K562 (cell line): ENCODE results near the gene ISG20L2. TPM values are rescaled to one million over a fixed set of nuclear protein-coding genes. Genes with fewer than 3 reads are reported as not detected.

Source experiments
- ATF1 ChIP-seq, 2 experiments: fragments of 450-650 bp in 1 of 2; IDR thresholded peaks; 2 replicates each; pipeline ENCODE4 v1.6.1; 2016; ENCODE audit warnings: missing compliant biosample characterization in 1 of 2, missing genetic modification characterization in 1 of 2
- FOXK2 ChIP-seq, 2 experiments: fragments of 450-650 bp; IDR thresholded peaks in 1 of 2; conservative IDR thresholded peaks in 1 of 2; 2 replicates each; pipeline ENCODE4 v1.6.1; 2016; ENCODE audit warnings: low read depth in 2 of 2, mild to moderate bottlenecking in 1 of 2
- FOXM1 ChIP-seq, 2 experiments: fragments of 450-650 bp in 1 of 2; sonication (generic) in 1 of 2; formaldehyde crosslinking in 1 of 2; IDR thresholded peaks; 2 replicates each; pipeline versions ENCODE4 v1.6.1 to v1.9.0; 2017 to 2022; ENCODE audit warnings: low read depth in 2 of 2, mild to moderate bottlenecking in 2 of 2, missing genetic modification reagents in 1 of 2, moderate library complexity in 1 of 2
- HDAC2 ChIP-seq: fragments of 450-650 bp; IDR thresholded peaks from 2 replicates; pipeline ENCODE4 v1.6.1; 2016; ENCODE audit warnings: mild to moderate bottlenecking
- KAT7 ChIP-seq: sonication (generic); formaldehyde crosslinking; IDR thresholded peaks from 2 replicates; pipeline ENCODE4 v1.8.0; 2022; ENCODE audit warnings: missing genetic modification reagents, mild to moderate bottlenecking, borderline replicate concordance
- MIER1 ChIP-seq: fragments of 450-650 bp; IDR thresholded peaks from 2 replicates; pipeline ENCODE4 v1.6.1; 2016; ENCODE audit warnings: antibody characterized with exemption, mild to moderate bottlenecking, low read depth
- NCOR1 ChIP-seq: fragments of 450-650 bp; IDR thresholded peaks from 2 replicates; pipeline ENCODE4 v1.6.1; 2016; ENCODE audit warnings: mild to moderate bottlenecking, moderate library complexity
- POLR2G ChIP-seq: fragments of 200-400 bp; formaldehyde crosslinking; IDR thresholded peaks from 2 replicates; pipeline ENCODE4 v1.6.1; 2017; ENCODE audit warnings: low read depth, mild to moderate bottlenecking, antibody characterized with exemption, low read length, moderate library complexity
- SUPT5H ChIP-seq: fragments of 450-650 bp; IDR thresholded peaks from 2 replicates; pipeline ENCODE4 v1.6.1; 2016
- TEAD1 ChIP-seq, 2 experiments: fragments of 450-650 bp in 1 of 2; sonication (generic) in 1 of 2; formaldehyde crosslinking; IDR thresholded peaks; 2 replicates each; pipeline versions ENCODE4 v1.4.0 to v1.8.0; 2020 to 2022; ENCODE audit warnings: mild to moderate bottlenecking in 2 of 2, missing genetic modification reagents in 1 of 2
- THRB ChIP-seq: fragments of 450-650 bp; formaldehyde crosslinking; conservative IDR thresholded peaks from 2 replicates; pipeline ENCODE4 v1.4.0; 2022; ENCODE audit warnings: mild to moderate bottlenecking, missing genetic modification characterization
- ZBTB12 ChIP-seq: fragments of 250-450 bp; sonication (Bioruptor Pico); IDR thresholded peaks from 2 replicates; pipeline ENCODE4 v1.4.0; 2020
- ZBTB26 ChIP-seq: fragments of 450-650 bp; formaldehyde crosslinking; IDR thresholded peaks from 2 replicates; pipeline ENCODE4 v1.4.0; 2022; ENCODE audit warnings: missing genetic modification characterization
- ZNF197 ChIP-seq: fragments of 200-800 bp; sonication (Bioruptor generic); IDR thresholded peaks from 2 replicates; pipeline ENCODE4 v1.6.1; 2016; ENCODE audit warnings: low read depth, missing genetic modification characterization, missing compliant biosample characterization
- ZSCAN29 ChIP-seq: fragments of 450-650 bp; IDR thresholded peaks from 2 replicates; pipeline ENCODE4 v1.6.1; 2017
- polyA plus RNA-seq, 8 experiments: library from polyadenylated mRNA; depleted of rRNA in 4 of 8; stranded (reverse) in 5 of 8; unstranded in 3 of 8; fragments of >200 nt; fragmentation: Nextera tagmentation in 2 of 8; fragmentation: Illumina TruSeq in 1 of 8; extraction: Ambion mirVana in 2 of 8; extraction: Trizol in 1 of 8; gene quantifications; 2 replicates each; pipeline versions ENCODE4 v1.2.1 to v1.2.3, GENCODE V29; 2011 to 2014; ENCODE audit warnings: inconsistent platforms in 1 of 8, missing spikeins in 1 of 8
- total RNA-seq, 7 experiments: library from RNA; depleted of rRNA in 6 of 7; stranded (reverse); fragments of >200 nt in 6 of 7; fragmentation: Illumina TruSeq in 2 of 7; extraction: Trizol in 2 of 7; gene quantifications; 2 replicates each; pipeline versions ENCODE4 v1.2.1 to v1.2.3, GENCODE V29; 2011 to 2021; ENCODE audit warnings: low replicate concordance in 1 of 7
- TF ChIP-seq, protein P1 (sequence below): sonication (generic); formaldehyde crosslinking; IDR thresholded peaks from 2 replicates; pipeline ENCODE4 v1.8.1; 2023; ENCODE audit warnings: missing genetic modification reagents, mild to moderate bottlenecking, borderline replicate concordance
- TF ChIP-seq, protein P2 (sequence below): fragments of 450-650 bp; IDR thresholded peaks from 2 replicates; pipeline ENCODE4 v1.6.1; 2016

Gene ISG20L2
- total and polyA plus RNA-seq, 9 of the 15 experiments (the other 6 are each of a cell fraction or from before 2014, with no cell fraction given) = 21.3 to 130 (median 50.3) TPM

DNA sequence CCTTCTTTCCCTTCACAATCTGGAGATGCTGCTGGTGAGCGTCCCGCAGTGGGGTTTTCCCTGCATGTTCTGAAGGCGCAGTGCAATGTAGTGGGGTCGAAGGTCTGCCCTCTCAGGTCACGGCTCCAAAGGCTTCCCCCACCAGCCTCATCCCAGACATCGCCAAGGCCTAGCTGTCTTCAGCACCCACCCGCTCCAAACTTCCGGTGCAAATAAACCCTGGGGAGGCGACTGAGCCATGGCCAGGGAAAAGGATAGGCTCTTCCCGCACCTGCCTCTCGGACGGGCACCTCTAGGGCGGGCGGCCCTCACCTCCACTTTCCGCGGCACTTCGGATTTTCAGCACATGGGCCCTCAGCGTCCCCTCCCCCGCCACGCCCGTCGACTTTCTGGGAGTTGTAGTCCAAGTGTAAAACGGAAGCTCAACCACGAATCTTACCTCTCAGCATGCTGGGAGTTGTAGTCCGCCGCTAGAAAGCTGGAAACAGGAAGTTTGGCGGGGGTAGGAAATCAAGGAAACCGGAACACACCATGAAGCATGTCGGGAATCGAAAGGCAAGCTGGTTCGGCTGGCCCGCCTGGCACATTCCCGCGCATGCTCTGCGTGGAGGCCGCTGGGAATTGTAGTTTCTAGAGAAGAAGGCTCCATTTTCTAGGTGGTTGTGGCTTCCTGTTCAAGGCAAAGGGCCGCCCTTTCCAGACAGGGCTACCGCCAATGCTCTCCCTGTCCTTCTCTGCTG is 12.3 kb upstream of the ISG20L2 start, which contains the start of gene MRPL24 (continued):
- TF ChIP-seq ZNF197 (CRISPR knock-in tag) = peak; percentile 94
- TF ChIP-seq HDAC2 = peak; percentile 91
- TF ChIP-seq ZSCAN29 = peak; percentile 71
- TF ChIP-seq KAT7 = peak; percentile 94; the same call in 1 of the 2 replicates
- TF ChIP-seq SUPT5H = peak; percentile 67
- TF ChIP-seq FOXK2 (conservative IDR thresholded peaks at IDR 0.05 in 1 of 2, IDR thresholded peaks at IDR 0.05 in 1 of 2; ENCODE audit: low read depth in 2 of 2) = peak; percentile 87 to 92
- TF ChIP-seq ZBTB12 = peak; percentile 57
- no peak for TF ChIP-seq FOXM1 (IDR thresholded peaks at IDR 0.05; ENCODE audit: low read depth)
- TF ChIP-seq FOXM1 (CRISPR knock-in tag; IDR thresholded peaks at IDR 0.05; ENCODE audit: low read depth) = peak; percentile 95; the same call in 1 of the 2 replicates
- TF ChIP-seq ATF1 (CRISPR knock-in tag; IDR thresholded peaks at IDR 0.05) = no peak
- peak; percentile 86 for TF ChIP-seq ATF1 (tag; IDR thresholded peaks at IDR 0.05)
- peak; percentile 89 for TF ChIP-seq POLR2G
- peak; percentile 47; the same call in 1 of the 2 replicates for TF ChIP-seq MIER1
- TF ChIP-seq, protein P1, sequence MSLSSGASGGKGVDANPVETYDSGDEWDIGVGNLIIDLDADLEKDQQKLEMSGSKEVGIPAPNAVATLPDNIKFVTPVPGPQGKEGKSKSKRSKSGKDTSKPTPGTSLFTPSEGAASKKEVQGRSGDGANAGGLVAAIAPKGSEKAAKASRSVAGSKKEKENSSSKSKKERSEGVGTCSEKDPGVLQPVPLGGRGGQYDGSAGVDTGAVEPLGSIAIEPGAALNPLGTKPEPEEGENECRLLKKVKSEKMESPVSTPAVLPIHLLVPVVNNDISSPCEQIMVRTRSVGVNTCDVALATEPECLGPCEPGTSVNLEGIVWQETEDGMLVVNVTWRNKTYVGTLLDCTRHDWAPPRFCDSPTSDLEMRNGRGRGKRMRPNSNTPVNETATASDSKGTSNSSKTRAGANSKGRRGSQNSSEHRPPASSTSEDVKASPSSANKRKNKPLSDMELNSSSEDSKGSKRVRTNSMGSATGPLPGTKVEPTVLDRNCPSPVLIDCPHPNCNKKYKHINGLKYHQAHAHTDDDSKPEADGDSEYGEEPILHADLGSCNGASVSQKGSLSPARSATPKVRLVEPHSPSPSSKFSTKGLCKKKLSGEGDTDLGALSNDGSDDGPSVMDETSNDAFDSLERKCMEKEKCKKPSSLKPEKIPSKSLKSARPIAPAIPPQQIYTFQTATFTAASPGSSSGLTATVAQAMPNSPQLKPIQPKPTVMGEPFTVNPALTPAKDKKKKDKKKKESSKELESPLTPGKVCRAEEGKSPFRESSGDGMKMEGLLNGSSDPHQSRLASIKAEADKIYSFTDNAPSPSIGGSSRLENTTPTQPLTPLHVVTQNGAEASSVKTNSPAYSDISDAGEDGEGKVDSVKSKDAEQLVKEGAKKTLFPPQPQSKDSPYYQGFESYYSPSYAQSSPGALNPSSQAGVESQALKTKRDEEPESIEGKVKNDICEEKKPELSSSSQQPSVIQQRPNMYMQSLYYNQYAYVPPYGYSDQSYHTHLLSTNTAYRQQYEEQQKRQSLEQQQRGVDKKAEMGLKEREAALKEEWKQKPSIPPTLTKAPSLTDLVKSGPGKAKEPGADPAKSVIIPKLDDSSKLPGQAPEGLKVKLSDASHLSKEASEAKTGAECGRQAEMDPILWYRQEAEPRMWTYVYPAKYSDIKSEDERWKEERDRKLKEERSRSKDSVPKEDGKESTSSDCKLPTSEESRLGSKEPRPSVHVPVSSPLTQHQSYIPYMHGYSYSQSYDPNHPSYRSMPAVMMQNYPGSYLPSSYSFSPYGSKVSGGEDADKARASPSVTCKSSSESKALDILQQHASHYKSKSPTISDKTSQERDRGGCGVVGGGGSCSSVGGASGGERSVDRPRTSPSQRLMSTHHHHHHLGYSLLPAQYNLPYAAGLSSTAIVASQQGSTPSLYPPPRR = 0 out of 2 replicates have a peak, but pooled peaks have one; percentile 56
- TF ChIP-seq TEAD1 (CRISPR knock-in tag; IDR thresholded peaks at IDR 0.05) = peak; percentile 65 to 74; a peak in 3 of 4 replicates
- peak; percentile 5 for TF ChIP-seq NCOR1
- TF ChIP-seq, protein P2, sequence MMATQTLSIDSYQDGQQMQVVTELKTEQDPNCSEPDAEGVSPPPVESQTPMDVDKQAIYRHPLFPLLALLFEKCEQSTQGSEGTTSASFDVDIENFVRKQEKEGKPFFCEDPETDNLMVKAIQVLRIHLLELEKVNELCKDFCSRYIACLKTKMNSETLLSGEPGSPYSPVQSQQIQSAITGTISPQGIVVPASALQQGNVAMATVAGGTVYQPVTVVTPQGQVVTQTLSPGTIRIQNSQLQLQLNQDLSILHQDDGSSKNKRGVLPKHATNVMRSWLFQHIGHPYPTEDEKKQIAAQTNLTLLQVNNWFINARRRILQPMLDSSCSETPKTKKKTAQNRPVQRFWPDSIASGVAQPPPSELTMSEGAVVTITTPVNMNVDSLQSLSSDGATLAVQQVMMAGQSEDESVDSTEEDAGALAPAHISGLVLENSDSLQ = peak; percentile 68; the same call in 1 of the 2 replicates
- 0 out of 2 replicates have a peak, but pooled peaks have one; percentile 5 for TF ChIP-seq ZBTB26 (CRISPR knock-in tag)
- TF ChIP-seq THRB = peak; percentile 48; the same call in 1 of the 2 replicates
